Lower leg skin (tissue), 4 donors: ENCODE measurements around the gene LIN54. TPM values are rescaled to one million over a fixed set of nuclear protein-coding genes. Genes with fewer than 3 reads are reported as not detected.

Experiments used
- DNase-seq, 2 donors: peaks; one replicate each; pipeline ENCODE4 v3.0.0-alpha.2; 2019; ENCODE audit warnings: low spot score in 2 of 2
- H3K4me3 ChIP-seq: fragments of 200-600 bp; sonication (generic); 2 replicates; pipeline ENCODE4 v1.5.1; 2017; ENCODE audit warnings: mild to moderate bottlenecking, low read depth; ENCODE audit not compliant: poor library complexity, severe bottlenecking
- CTCF ChIP-seq, 3 donors: fragments of 450-650 bp; IDR thresholded peaks; one replicate each; pipeline ENCODE4 v1.5.1; 2016; ENCODE audit warnings: antibody characterized with exemption in 3 of 3, mild to moderate bottlenecking in 3 of 3, moderate library complexity in 2 of 3
- POLR2A ChIP-seq, 2 donors: fragments of 450-650 bp; IDR thresholded peaks; one replicate each; pipeline ENCODE4 v1.6.1; 2016 to 2017; ENCODE audit warnings: antibody characterized with exemption in 2 of 2, mild to moderate bottlenecking in 1 of 2, moderate library complexity in 1 of 2
- WGBS, 2 donors: methylation state at CpG; one replicate each; pipeline ENCODE4 v1.1.5; 2018; 5-methylcytosine and 5-hydroxymethylcytosine counted together
- intact Hi-C: fragments of 100-400 bp; cut with DNase I; formaldehyde crosslinking; loops from one replicate; pipeline ENCODE4 v1.15.0; 2023; ENCODE audit warnings: low total_unique reads
- total RNA-seq, 4 donors: library from RNA; depleted of rRNA; stranded (reverse); fragments of >200 nt; gene quantifications; one replicate each; pipeline ENCODE4 v1.1.0, GENCODE V29; 2016

The LIN54 gene
- total RNA-seq, 4 donors from 2014 or later = 16.9 to 25.3 (median 17.8) TPM

DNA sequence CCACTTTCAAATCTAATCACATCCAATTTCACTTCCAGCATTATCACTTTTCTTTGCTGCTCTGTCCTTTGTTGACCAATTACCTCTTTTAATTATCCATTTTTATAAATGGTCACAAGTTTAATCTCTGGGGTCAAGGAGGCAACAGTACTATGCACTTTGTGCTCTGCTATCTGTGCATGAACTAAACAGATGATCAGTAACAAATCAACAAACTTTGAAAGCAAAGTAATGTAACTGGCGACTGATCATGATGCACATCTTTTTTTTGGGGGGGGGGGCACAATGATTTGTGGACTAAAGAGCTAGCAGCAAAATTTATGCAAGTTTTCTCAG lies 118.2 kb downstream of the LIN54 start:
- intact Hi-C loops = no loop called here
- no peak for TF ChIP-seq POLR2A (IDR thresholded peaks at IDR 0.05)
- no peak for TF ChIP-seq CTCF (IDR thresholded peaks at IDR 0.05)
- H3K4me3 ChIP-seq = no peak overlapping the region
- no peak for DNase-seq
- 82 to 88% methylated on average over 1 of the region's 1 CpG for WGBS, 2 donors

GRCh38 chr4:82891707-82892466 lies 118.7 kb downstream of the LIN54 start:
- H3K4me3 ChIP-seq = no peak overlapping the region
- TF ChIP-seq POLR2A (IDR thresholded peaks at IDR 0.05) (no peak), CTCF (IDR thresholded peaks at IDR 0.05) (no peak)
- intact Hi-C loops = no loop called here
- no peak for DNase-seq
- WGBS, 2 donors = 28 to 33% methylated on average over 7 of the region's 7 CpGs

DNA sequence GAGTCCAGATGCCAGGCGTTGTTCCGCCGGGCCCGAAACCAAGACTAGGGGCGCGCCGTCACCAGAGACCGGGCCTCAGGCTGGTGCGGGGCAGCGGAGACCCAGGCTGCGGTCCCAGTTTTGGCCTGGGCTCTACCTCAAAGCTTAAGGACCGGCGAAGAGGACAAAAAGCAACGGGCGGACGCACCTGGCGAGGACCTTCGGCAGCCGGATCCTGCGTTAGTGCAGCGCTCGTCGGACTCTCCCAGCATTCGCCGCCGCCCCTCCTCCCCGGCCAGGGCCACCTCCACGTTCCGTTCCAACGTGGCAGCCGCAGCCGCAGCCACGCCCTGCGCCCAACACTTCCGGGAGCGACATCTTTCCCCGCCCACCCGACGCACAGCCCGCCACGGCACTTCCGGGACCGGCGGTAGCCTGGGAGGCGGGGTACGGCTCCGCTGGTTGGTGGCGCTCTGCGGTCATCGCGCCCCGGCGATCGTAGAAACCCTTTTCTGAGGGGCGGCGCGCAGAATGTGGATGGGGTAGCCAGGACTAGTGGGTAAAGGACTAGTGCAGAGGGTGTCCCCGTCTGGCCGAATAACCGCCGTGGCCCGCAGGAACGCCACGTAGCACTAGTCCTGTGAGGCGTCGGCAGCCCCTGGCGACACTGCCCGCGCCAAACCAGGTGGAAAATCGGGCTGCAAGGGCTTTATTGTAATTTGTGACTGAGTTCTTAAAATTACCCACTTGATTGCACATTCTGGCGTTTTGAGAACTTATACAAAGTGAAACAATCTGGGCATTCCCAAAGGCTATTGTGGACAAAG lies 119.5 kb downstream of the LIN54 start, which contains the start of gene SEC31A:
TSS of gene SEC31A (minus strand) at position 253 of the 806 bp plus-strand sequence. CDS start 9,217 bp downstream, outside the sequence.
- intact Hi-C loops = no loop called here
- TF ChIP-seq POLR2A (IDR thresholded peaks at IDR 0.05) (peak in 1 of 2 donors; percentile 27), CTCF (IDR thresholded peaks at IDR 0.05) (no peak)
- DNase-seq = peak; percentile 94 to 99
- 0% methylated on average over 38 to 49 of the region's 71 CpGs for WGBS, 2 donors
- H3K4me3 ChIP-seq = peak within 1 kb of the TSS; percentile 76

- DNase-seq = no peak
- TF ChIP-seq POLR2A (IDR thresholded peaks at IDR 0.05) = no peak
- peak overlapping the region; percentile 76 for H3K4me3 ChIP-seq
- WGBS, 2 donors = 0 to 1% methylated on average over 16 of the region's 16 CpGs
- intact Hi-C loops = no loop called here
Measured at GRCh38 chr4:82890528-82890900, 120.1 kb downstream of the LIN54 start.

DNA sequence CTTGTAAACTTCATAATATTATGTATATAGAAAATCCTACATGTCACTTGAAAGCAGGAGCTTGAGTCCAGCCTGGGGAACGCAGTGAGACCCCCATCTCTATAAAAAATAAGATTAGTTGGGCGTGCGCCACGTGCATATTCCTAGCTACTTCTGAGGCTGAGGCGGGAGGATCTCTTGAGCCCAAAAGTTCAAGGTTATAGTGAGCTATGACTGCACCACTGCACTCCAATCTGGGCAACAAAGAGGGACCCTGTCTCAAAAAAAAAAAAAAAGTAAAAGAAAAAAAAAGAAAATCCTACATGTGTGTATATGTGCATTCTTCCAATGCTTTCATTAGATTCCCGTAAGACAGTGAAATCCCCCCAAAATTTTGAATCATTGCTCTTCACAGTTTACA lies 121.3 kb downstream of the LIN54 start:
- TF ChIP-seq POLR2A (IDR thresholded peaks at IDR 0.05) (no peak), CTCF (IDR thresholded peaks at IDR 0.05) (no peak)

More for the DNA sequence above, 121.3 kb downstream of the LIN54 start:
- no peak overlapping the region for H3K4me3 ChIP-seq
- no peak for DNase-seq
- WGBS, 2 donors = 64 to 80% methylated on average over 6 of the region's 6 CpGs
- intact Hi-C loops = no loop called here
